ENCODE data around the gene ATF7.
"Not testable (repeated sequence)": the region's sequence is repeated elsewhere in the genome, so short reads cannot be mapped to it uniquely, and the experiment has no call there.

Gene ATF7

DNA sequence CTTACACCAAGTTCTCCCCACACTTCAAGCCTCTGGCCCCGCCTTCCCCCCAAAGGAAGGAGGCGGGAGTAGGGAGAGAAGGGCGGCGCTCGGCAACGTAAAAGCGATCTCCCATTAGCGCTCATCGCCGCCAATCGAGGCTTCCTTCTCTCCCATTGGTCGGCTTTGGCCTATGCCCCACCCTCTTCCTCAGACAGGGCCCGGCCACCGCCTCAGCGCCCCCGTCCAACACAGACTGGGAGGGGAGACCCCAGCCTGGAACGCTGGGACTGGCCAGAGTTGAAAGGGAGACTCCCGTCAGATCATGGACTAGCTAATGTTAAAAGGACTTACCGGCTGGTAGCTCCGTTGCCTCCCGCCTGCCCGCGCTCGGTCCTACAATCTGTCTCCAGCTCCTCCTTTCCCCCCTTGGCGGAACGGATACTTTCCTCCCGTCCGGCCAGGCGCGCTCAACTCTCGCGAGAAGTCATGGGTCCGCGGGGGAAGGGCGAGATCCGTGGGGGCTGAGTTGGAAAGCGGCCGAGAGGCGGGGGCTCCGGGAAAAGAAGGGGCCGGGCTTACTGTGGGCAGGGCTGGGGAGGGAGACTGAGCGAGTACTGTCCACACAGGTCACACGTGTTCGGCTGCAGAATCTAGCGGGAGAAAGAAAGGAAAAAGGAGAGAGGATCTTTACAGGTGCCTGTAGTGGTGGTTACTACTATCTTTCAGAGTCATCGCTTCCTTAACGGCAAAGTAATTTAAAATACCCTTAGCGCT is at the start of gene ATF7:
ATF7 (minus strand) TSS at position 437 of the 756 bp plus-strand sequence. CDS start 25,382 bp downstream, outside the sequence.
- Histone ChIP-seq H3K27ac (peak within 1 kb of the TSS; percentile 71 to 99 (median 97)), H3K4me3 (peak within 1 kb of the TSS; percentile 44 to 61 (median 58))

DNA sequence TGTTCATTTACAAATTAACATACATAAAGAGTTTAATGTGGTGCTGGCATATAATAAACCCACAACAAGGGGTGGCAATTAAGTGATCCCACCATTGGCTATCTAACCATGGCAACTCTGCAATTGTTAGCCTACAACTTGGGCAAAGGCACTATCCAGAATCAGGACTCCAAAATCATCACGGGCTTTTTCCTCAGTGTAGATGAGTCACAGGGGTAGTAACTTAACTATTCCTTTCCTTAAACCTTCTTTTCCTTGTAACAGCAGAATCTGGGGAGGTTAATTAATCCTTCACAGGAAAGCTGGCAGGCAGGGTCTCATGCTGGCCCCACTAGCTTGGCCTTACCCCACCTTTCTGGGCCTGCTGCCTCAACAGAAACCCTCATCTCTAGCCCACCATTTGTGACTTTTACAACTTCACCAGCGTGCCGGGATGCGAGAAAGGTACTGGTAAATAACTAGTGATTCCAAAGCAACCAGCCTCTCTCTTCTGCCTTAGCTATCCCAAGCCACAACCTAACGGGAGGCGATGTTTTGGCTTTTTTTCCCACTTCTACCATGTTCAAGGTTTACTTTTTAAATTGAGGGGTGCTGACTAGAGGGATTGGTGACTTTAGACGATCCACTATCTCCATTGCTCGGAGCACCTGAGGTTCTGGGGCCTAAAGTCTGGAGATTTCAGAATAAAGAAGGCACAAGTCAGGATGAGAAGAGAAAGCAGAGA is 49.0 kb upstream of the ATF7 start:
- Histone ChIP-seq H3K4me3 (peak overlapping the region; percentile 56 to 76 (median 66)), H3K27ac (peak overlapping the region in 20 of 21 experiments; percentile 75 to 95 (median 88))

DNA sequence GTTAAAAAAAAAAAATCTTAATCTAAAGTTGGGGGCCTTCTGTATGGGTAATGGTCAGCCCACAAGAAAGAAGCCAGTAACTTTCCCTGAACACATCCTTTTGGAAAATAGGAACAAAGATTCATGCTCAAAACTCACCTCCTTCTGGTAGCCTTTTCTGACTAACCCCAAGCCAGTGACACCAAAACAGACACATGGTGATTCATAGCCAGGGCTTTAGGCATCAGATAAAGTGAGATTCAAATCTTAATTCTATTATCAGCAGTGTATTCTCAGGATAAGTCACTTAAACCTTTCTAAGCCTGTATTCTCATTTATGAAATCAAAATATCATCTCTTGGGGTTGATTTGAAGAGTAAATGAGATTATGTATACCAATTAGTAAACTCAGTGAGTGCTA is 44.8 kb upstream of the ATF7 start:
- Histone ChIP-seq H3K4me3 (no peak overlapping the region), H3K27ac (no peak overlapping the region)

DNA sequence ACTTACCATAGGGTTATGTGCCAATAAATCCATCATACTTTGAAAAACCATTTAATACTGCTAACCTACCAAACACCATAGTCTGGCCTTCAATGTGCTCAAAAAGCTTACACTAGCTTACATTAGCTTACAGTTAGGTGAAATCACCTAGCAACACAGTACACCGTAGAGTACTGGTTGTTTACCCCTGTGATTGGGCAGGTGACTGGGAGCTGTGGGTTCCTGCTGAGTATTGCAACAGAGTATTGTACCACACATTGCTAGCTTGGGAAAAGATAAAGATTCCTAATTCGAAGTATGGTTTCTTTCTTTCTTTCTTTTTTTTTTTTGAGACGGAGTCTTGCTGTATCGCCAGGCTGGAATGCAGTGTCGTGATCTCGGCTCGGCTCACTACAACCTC is 44.1 kb upstream of the ATF7 start:
- Histone ChIP-seq H3K27ac (no peak overlapping the region), H3K4me3 (no peak overlapping the region)

DNA sequence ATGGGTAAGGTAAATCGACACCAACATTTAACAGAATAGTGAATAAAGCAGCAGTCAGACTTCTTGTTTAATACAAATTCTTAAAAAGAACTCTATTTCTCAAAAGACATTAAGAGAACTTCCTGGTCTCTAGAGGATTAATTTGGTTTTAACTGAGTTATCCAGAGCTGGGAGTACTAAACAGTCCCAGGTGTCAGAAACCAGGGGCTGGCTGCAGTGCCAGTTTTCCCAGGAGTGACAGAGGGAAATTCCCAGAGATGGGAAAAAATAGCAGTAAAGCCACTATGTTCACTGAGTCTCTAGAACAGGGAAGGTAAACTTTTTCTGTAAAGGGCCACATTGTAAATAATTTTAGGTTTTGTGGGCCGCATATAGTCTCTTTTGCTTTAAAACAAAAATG is 40.9 kb upstream of the ATF7 start:
- peak overlapping the region in 4 of 21 experiments; percentile 3 to 47 (median 21) for H3K27ac ChIP-seq
- no peak overlapping the region for H3K4me3 ChIP-seq

DNA sequence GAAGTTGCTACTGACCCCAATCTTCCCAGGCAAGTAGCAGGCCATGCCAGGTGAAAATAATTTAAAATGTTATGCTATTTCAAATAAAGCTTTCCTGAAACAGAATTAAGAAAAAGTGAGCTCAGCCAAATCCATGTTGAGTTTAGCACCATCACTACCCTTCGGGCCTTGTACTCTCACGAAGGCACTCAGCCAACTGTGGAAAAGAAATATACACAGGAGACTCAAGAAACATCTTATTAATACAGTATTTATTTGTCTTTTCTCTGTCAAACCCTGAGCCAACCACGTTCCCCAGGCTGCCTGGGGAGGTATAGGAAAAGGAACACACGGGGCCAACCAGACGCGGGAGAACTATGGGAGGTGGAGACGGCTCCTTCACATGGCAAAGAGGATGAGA is 38.8 kb upstream of the ATF7 start:
- Histone ChIP-seq H3K27ac (peak overlapping the region in 1 of 21 experiments; percentile 13), H3K4me3 (no peak overlapping the region)

DNA sequence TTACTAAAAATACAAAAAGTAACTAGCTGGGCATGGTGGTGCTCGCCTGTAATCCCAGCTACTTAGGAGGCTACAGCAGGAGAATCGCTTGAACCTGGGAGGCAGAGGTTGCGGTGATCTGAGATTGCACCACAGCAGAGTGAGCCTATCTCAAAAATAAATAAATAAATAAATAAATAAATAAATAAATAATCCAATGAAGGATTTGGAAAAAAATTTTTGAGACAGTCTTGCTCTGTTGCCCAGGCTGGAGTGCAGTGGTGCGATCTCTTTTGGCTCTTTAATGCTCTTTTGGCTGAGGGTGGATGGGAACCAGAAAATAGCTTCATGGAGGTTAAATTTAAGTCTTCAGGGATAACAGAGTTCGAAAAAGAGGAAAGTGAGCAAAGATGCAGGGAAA is 38.0 kb upstream of the ATF7 start:
- no peak overlapping the region for H3K4me3 ChIP-seq
- H3K27ac ChIP-seq, result no peak overlapping the region

DNA sequence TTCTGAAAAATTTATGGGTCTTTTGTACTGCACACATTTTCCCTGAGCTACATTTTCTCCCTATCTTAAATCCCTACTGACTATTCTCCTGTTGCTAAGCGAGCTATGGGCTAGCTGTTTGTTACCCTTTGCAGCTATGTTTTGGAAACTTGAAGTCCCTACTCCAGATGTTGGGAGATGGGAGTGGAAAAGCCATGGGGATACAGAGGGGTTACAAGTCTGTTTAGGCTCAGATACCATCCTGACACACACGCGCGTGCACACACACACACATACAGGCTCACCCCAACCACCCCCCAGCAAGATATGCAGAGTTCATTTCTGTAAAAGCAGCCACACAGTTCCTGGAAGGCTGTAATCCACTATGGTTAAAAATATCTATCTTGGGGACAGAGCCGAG is 33.9 kb upstream of the ATF7 start:
- H3K27ac ChIP-seq, result peak overlapping the region in 19 of 21 experiments; percentile 24 to 86 (median 80)
- no peak overlapping the region for H3K4me3 ChIP-seq

DNA sequence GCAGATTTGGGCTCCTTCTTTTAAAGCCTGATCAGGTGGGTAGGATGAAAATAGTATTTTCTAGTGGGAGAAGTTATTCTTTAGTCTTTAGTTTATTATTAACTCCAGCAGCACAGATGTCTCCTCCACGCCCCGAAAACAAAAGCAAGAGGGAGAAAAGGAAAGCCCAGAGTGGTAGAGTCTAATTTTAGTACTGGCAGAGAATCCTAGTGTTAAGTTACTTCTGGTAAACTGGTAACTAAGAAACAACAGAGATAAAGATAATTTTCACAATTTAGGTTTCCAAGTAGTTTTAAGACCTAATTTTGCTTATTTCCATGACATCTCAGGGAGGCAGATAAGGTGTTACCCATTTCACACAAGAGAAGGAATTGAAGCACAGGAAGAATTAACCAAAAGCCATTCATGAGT is 33.4 kb upstream of the ATF7 start:
- H3K27ac ChIP-seq, result peak overlapping the region in 19 of 21 experiments; percentile 24 to 86 (median 80)
- no peak overlapping the region for H3K4me3 ChIP-seq

DNA sequence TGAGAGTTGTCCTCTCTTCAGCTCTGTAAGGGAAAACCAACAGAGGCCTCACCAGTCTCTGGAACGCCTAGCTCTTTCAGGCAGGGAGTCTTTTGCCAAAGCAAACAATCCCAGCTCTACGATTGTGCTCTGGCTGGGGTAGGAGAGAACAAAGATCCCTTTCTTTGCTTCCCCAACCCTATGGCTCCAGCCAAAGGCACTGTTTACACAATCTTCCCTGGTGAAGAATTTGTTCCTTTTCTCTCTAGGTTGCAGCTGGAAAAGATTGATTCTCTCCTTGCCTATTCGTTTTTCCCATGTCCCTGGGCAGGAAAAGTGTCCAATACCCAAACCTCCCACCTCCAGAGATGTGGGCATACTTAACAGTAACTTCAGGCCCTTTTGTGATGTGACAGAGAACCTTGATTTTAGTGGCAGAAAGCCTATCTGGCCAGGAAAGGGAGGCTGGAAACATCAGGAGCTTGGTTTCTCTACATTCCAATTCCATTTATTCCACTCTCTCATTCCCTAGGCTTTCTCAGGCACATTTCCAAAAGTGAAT is 32.9 kb upstream of the ATF7 start:
- no peak overlapping the region for H3K4me3 ChIP-seq
- H3K27ac ChIP-seq, result peak overlapping the region in 20 of 21 experiments; percentile 10 to 86 (median 78)

DNA sequence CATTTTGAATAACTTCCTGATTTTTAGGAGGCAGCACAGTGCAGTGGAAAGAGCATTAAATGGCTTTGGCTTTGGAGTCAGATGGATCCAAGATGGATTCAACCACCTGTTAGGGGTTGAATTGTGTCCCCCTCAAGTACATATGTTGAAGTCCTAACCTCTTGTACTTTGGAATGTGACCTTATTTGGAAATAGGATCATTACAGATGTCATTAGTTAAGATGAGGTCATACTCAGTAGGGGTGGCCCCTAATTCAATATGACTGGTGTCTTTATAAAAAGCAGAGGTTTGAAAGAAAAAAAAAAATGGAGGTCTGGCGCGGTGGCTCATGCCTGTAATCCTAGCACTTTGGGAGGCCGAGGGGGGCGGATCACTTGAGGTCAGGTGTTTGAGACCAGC is 30.9 kb upstream of the ATF7 start:
- Histone ChIP-seq H3K4me3 (no peak overlapping the region), H3K27ac (peak overlapping the region in 1 of 21 experiments; percentile 80)

DNA sequence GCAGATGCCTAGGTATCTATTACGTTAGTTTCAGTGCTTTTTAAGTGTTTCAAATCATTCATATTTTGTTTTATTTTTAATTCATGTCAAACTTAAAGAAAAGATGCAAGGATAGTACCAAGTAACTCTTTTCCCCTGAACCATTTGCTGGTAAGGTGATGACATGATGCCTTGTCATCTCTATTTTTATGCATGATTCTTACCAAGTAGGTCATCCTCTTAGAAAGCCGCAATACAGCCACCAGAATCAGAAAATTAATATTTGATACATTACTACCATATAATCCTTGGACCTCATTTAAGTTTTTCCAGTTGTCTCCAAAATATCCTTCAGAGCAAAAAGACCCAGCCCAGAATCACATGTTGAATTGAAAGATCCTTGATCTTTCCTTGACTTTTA is 27.4 kb upstream of the ATF7 start:
- no peak overlapping the region for H3K27ac ChIP-seq

DNA sequence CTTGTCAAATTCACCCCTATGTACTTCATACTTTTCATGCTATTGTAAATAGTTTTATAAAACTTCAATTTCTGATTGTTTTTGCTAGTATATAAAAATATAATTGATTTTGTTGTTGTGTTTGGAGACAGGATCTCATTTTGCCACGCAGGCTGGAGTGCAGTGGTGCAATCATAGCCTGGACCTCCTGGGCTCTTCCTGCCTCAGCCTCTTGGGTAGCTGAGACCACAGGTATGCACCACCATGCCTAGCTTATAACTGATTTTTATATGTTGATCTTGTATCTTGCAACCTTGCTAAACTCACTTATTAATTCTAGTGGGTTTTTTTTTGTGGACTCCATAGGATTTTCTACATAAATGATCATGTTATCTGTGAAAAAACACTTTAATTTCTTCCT is 26.2 kb upstream of the ATF7 start:
- no peak overlapping the region for H3K27ac ChIP-seq

More for the DNA sequence above, 27.4 kb upstream of the ATF7 start:
- H3K4me3 ChIP-seq, result no peak overlapping the region

DNA sequence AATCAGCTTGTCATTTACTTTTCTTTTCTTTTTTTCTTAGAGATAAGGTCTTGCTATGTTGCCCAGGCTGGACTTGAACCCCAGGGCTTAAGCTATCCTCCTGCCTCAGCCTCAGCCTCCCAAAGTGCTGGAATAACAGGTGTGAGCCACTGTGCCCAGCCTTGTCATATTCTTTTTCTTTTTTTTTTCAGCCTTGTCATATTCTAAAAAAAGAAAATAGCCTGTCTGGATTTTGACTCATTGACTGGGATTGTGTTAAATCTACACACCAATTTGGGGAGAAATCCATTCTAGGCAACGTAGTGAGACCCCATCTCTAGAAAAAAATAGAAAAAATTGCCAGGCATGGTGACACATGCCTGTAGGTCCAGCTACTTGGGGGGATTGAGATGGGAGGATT is 25.6 kb upstream of the ATF7 start:
- Histone ChIP-seq H3K27ac (no peak overlapping the region), H3K4me3 (no peak overlapping the region)

More for the DNA sequence above, 26.2 kb upstream of the ATF7 start:
- no peak overlapping the region for H3K4me3 ChIP-seq

DNA sequence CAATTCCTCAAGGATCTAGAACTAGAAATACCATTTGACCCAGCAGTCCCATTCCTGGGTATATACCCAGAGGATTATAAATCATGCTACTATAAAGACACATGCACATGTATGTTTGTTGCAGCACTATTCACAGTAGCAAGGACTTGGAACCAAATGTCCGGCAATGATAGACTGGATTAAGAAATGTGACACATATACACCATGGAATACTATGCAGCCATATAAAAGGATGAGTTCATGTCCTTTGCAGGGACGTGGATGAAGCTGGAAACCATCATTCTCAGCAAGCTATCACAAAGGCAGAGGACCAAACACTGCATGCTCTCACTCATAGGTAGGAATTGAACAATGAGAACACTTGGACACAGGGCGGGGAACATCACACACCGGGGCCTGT is 20.1 kb upstream of the ATF7 start:
- H3K27ac ChIP-seq, H3K4me3 ChIP-seq: not testable (repeated sequence)

DNA sequence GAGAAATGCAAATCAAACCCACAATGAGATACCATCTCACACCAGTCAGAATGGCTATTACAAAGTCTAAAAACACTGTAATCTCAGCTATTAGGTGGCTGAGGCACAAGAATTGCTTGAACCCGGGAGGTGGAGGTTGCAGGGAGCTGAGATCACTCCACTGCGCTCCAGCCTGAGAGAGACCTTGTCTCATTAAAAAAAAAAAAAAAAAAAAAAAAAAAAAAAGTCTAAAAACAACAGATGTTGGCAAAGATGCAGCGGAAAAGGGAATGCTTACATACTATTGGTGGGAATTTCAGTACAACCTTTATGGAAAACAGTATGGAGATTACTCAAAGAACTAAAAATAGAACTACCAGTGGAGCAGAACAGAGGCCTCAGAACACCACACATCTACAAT is 19.0 kb upstream of the ATF7 start:
- no peak overlapping the region for H3K27ac ChIP-seq
- H3K4me3 ChIP-seq, result no peak overlapping the region

DNA sequence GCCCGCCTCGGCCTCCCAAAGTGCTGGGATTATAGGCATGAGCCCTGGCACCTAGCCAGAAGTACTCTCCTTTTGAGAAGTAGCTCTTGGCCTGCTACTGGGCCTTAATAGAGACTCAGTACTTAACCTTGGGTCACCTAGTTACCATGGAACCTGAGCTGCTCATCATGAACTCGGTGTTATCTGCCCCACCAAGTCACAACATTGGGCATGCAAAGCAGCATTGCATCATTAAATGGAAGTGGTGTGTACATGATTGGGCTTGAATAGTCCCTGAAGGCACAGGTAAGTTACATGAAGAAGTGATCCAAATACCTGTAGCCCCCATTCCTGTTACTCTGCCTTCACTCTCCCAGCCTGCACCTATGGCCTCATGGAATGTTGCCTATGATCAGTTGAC is 18.0 kb upstream of the ATF7 start:
- no peak overlapping the region for H3K27ac ChIP-seq
- H3K4me3 ChIP-seq, result no peak overlapping the region

DNA sequence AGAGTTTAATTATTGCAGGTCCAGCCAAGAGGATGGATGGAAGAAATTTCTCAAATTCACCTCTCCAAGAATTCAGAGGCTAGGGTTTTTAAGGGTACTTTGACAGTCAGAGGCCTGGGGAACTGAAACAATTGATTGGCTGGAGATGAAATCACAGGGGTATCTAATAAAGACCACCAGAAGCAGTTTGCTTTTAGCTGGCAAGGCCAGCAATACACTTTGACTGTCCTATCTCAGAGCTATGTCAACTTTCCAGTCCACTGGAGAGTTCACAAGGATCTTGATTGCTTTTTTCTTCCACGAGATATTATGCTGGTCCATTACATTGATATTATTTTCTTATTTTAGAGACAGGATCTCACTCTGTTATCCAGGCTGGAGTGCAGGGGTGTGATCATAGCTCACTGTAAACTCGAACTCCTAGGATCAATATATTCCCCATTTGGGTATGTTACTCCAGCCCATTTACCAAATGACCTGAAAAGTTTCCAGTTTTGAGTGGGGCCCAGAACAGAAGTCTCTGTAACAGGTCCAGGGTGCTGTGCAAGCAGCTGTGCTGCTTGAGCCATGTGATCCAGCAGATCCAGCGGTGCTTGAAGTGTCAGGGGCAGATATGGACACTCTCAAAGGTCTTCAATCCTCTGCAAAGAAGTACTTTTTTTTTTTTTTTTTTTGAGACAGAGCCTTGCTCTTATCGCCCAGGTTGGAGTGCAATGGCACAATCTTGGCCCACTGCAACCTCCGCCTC is 17.2 kb upstream of the ATF7 start:
- H3K27ac ChIP-seq, result no peak overlapping the region
- H3K4me3 ChIP-seq, result no peak overlapping the region

DNA sequence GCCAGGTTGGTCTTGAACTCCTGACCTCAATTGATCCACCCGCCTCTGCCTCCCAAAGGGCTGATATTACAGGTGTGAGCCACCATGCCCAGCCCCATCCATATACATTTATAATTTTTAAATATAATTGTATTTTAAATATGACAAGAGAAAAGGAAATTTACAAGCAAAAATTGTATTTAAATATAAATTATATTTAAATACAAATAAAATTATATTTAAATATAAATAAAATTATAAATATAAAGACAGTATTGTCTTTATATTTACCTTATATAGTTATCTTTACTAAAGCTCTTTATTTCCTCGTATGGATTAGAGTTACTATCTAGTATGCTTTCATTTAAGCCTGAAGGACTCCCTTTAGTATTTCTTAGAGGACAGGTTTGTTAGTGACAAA is 11.9 kb upstream of the ATF7 start:
- no peak overlapping the region for H3K27ac ChIP-seq
- H3K4me3 ChIP-seq, result no peak overlapping the region

DNA sequence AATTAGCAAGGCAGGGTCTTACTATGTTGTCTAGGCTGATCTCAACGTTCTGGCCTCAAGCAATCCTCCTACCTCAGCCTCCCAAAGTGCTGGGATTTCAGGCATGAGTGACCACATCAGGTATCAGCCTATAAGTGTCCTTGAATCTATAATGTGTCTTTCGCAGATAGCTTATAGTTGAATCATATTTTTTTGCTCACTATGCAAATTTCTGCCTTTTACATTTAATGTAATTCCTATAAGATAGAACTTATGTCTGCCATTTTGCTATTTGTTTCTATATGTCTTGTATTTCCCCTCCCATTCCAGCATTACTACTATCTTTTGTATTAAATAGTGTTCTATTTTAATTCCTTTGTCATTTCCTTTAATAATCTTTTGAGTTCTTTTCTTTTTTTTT is 10.5 kb upstream of the ATF7 start:
- H3K27ac ChIP-seq, result no peak overlapping the region
- no peak overlapping the region for H3K4me3 ChIP-seq

Data from skin epidermis (tissue), 12 donors.